ENCODE measurements around the gene PLEKHD1. TPM values are rescaled to one million over a fixed set of nuclear protein-coding genes. Genes with fewer than 3 reads are reported as not detected.

PLEKHD1 gene
- total and polyA plus RNA-seq, 2 donors, result 0.09 to 0.30 TPM

- WGBS, result 92% methylated on average over 22 of the region's 22 CpGs
- Histone ChIP-seq H3K36me3 (ENCODE audit: control insufficient read depth in 2 of 2, insufficient read depth in 2 of 2, low read length in 1 of 2) (no peaks in the 10 kb centered on the region), H3K4me3 (ENCODE audit: low read length in 2 of 2) (no peak overlapping the region), H3K9me3 (ENCODE audit: control insufficient read depth in 2 of 2, insufficient read depth in 1 of 2, low read length in 1 of 2) (no peaks in the 10 kb centered on the region), H3K27ac (ENCODE audit: low read depth in 1 of 2, low read length in 1 of 2) (peak overlapping the region in 1 of 2 donors; percentile 68), H3K4me1 (ENCODE audit: control insufficient read depth in 2 of 2, insufficient read depth in 2 of 2, low read length in 2 of 2) (peaks cover 0 to 5% of the 10 kb centered on the region in 2 donors), H3K27me3 (ENCODE audit: control insufficient read depth in 2 of 2, insufficient read depth in 1 of 2, low read length in 1 of 2) (peaks cover 0 to 13% of the 10 kb centered on the region in 2 donors)
- DNase-seq (ENCODE audit: low read depth in 6 of 9, low spot score in 9 of 9), result peak in 1 of 9 donors; percentile 31
Measured at GRCh38 chr14:69519204-69520100, 34.9 kb downstream of the PLEKHD1 start.

- no peak for DNase-seq (ENCODE audit: low read depth in 6 of 9, low spot score in 9 of 9)
- Histone ChIP-seq H3K36me3 (ENCODE audit: control insufficient read depth in 2 of 2, insufficient read depth in 2 of 2, low read length in 1 of 2) (no peaks in the 10 kb centered on the region), H3K4me3 (ENCODE audit: low read length in 2 of 2) (no peak overlapping the region), H3K27ac (ENCODE audit: low read depth in 1 of 2, low read length in 1 of 2) (no peak overlapping the region), H3K27me3 (ENCODE audit: control insufficient read depth in 2 of 2, insufficient read depth in 1 of 2, low read length in 1 of 2) (peaks cover 0 to 13% of the 10 kb centered on the region in 2 donors), H3K4me1 (ENCODE audit: control insufficient read depth in 2 of 2, insufficient read depth in 2 of 2, low read length in 2 of 2) (peaks cover 0 to 2% of the 10 kb centered on the region in 2 donors), H3K9me3 (ENCODE audit: control insufficient read depth in 2 of 2, insufficient read depth in 1 of 2, low read length in 1 of 2) (no peaks in the 10 kb centered on the region)
- WGBS, result 96% methylated on average over 6 of the region's 6 CpGs
Measured at GRCh38 chr14:69522026-69522425, 37.5 kb downstream of the PLEKHD1 start.

DNA sequence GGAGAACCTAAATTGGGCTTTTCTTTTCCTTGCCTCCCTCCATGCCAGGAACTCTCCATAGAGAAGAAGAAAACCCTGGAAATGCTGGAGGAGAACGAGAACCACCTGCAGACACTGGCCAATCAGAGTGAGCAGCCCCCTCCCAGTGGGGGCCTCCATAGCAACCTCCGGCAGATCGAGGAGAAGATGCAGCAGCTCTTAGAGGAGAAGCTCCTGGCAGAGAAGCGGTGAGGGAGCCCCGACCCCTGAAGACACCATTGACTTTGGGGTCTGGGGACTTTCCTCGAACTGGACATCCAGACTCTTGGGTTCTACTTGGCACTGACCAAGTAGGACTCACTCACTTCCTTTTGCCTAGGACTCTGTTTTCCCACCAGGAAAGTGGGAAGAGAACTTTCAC lies 41.4 kb downstream of the PLEKHD1 start:
- DNase-seq (ENCODE audit: low read depth in 6 of 9, low spot score in 9 of 9), result no peak
- Histone ChIP-seq H3K9me3 (ENCODE audit: control insufficient read depth in 2 of 2, insufficient read depth in 1 of 2, low read length in 1 of 2) (no peaks in the 10 kb centered on the region), H3K4me1 (ENCODE audit: control insufficient read depth in 2 of 2, insufficient read depth in 2 of 2, low read length in 2 of 2) (no peaks in the 10 kb centered on the region), H3K36me3 (ENCODE audit: control insufficient read depth in 2 of 2, insufficient read depth in 2 of 2, low read length in 1 of 2) (no peaks in the 10 kb centered on the region), H3K27me3 (ENCODE audit: control insufficient read depth in 2 of 2, insufficient read depth in 1 of 2, low read length in 1 of 2) (peaks cover 0 to 5% of the 10 kb centered on the region in 2 donors), H3K4me3 (ENCODE audit: low read length in 2 of 2) (no peak overlapping the region), H3K27ac (ENCODE audit: low read depth in 1 of 2, low read length in 1 of 2) (no peak overlapping the region)
- 87% methylated on average over 6 of the region's 6 CpGs for WGBS

GRCh38 chr14:69527635-69528034 lies 43.1 kb downstream of the PLEKHD1 start:
- Histone ChIP-seq H3K27ac (ENCODE audit: low read depth in 1 of 2, low read length in 1 of 2) (no peak overlapping the region), H3K27me3 (ENCODE audit: control insufficient read depth in 2 of 2, insufficient read depth in 1 of 2, low read length in 1 of 2) (peaks cover 0 to 2% of the 10 kb centered on the region in 2 donors), H3K36me3 (ENCODE audit: control insufficient read depth in 2 of 2, insufficient read depth in 2 of 2, low read length in 1 of 2) (no peaks in the 10 kb centered on the region), H3K9me3 (ENCODE audit: control insufficient read depth in 2 of 2, insufficient read depth in 1 of 2, low read length in 1 of 2) (no peaks in the 10 kb centered on the region), H3K4me1 (ENCODE audit: control insufficient read depth in 2 of 2, insufficient read depth in 2 of 2, low read length in 2 of 2) (no peaks in the 10 kb centered on the region), H3K4me3 (ENCODE audit: low read length in 2 of 2) (no peak overlapping the region)
- WGBS, result 96% methylated on average over 14 of the region's 14 CpGs
- DNase-seq (ENCODE audit: low read depth in 6 of 9, low spot score in 9 of 9), result no peak

GRCh38 chr14:69528143-69528542 lies 43.6 kb downstream of the PLEKHD1 start:
- H3K27me3 ChIP-seq (ENCODE audit: control insufficient read depth in 2 of 2, insufficient read depth in 1 of 2, low read length in 1 of 2), result peaks cover 0 to 2% of the 10 kb centered on the region in 2 donors
- H3K36me3 ChIP-seq (ENCODE audit: control insufficient read depth in 2 of 2, insufficient read depth in 2 of 2, low read length in 1 of 2), result no peaks in the 10 kb centered on the region
- DNase-seq (ENCODE audit: low read depth in 6 of 9, low spot score in 9 of 9), result no peak
- WGBS, result 93% methylated on average over 9 of the region's 9 CpGs
- no peaks in the 10 kb centered on the region for H3K9me3 ChIP-seq (ENCODE audit: control insufficient read depth in 2 of 2, insufficient read depth in 1 of 2, low read length in 1 of 2)
- no peak overlapping the region for H3K4me3 ChIP-seq (ENCODE audit: low read length in 2 of 2)
- no peak overlapping the region for H3K27ac ChIP-seq (ENCODE audit: low read depth in 1 of 2, low read length in 1 of 2)
- no peaks in the 10 kb centered on the region for H3K4me1 ChIP-seq (ENCODE audit: control insufficient read depth in 2 of 2, insufficient read depth in 2 of 2, low read length in 2 of 2)

- WGBS, result 94% methylated on average over 5 of the region's 5 CpGs
- H3K4me1 ChIP-seq (ENCODE audit: control insufficient read depth in 2 of 2, insufficient read depth in 2 of 2, low read length in 2 of 2), result no peaks in the 10 kb centered on the region
- DNase-seq (ENCODE audit: low read depth in 6 of 9, low spot score in 9 of 9), result no peak
- H3K27me3 ChIP-seq (ENCODE audit: control insufficient read depth in 2 of 2, insufficient read depth in 1 of 2, low read length in 1 of 2), result peaks cover 0 to 2% of the 10 kb centered on the region in 2 donors
- no peaks in the 10 kb centered on the region for H3K36me3 ChIP-seq (ENCODE audit: control insufficient read depth in 2 of 2, insufficient read depth in 2 of 2, low read length in 1 of 2)
- H3K4me3 ChIP-seq (ENCODE audit: low read length in 2 of 2), result no peak overlapping the region
- no peaks in the 10 kb centered on the region for H3K9me3 ChIP-seq (ENCODE audit: control insufficient read depth in 2 of 2, insufficient read depth in 1 of 2, low read length in 1 of 2)
- no peak overlapping the region for H3K27ac ChIP-seq (ENCODE audit: low read depth in 1 of 2, low read length in 1 of 2)
Measured at GRCh38 chr14:69528930-69529329, 44.4 kb downstream of the PLEKHD1 start.

GRCh38 chr14:69529563-69529962 lies 45.0 kb downstream of the PLEKHD1 start:
- H3K9me3 ChIP-seq (ENCODE audit: control insufficient read depth in 2 of 2, insufficient read depth in 1 of 2, low read length in 1 of 2), result no peaks in the 10 kb centered on the region
- no peaks in the 10 kb centered on the region for H3K4me1 ChIP-seq (ENCODE audit: control insufficient read depth in 2 of 2, insufficient read depth in 2 of 2, low read length in 2 of 2)
- WGBS, result 88% methylated on average over 3 of the region's 3 CpGs
- H3K36me3 ChIP-seq (ENCODE audit: control insufficient read depth in 2 of 2, insufficient read depth in 2 of 2, low read length in 1 of 2), result no peaks in the 10 kb centered on the region
- no peak for DNase-seq (ENCODE audit: low read depth in 6 of 9, low spot score in 9 of 9)
- peaks cover 0 to 2% of the 10 kb centered on the region in 2 donors for H3K27me3 ChIP-seq (ENCODE audit: control insufficient read depth in 2 of 2, insufficient read depth in 1 of 2, low read length in 1 of 2)
- no peak overlapping the region for H3K27ac ChIP-seq (ENCODE audit: low read depth in 1 of 2, low read length in 1 of 2)
- no peak overlapping the region for H3K4me3 ChIP-seq (ENCODE audit: low read length in 2 of 2)

DNA sequence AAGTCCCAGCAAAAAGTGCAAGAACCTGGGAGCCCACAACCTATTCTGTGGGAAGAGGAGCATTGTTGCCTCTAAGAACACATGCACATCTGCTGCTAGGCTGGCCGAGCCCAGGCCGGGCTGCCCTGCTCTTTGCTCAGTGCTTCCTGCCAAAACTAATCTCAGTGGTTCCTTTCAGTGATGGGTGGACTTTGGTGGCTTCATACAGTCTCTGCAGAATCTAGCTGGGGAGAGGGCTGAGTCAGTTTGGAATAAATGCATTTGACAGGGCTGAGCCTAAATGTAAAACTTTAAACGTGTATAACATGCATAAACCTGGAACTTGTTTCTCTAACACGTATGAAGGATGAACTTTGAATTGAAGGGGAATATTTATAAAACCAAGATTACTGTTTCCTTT lies 45.6 kb downstream of the PLEKHD1 start:
- H3K27ac ChIP-seq (ENCODE audit: low read depth in 1 of 2, low read length in 1 of 2), result no peak overlapping the region
- no peak for DNase-seq (ENCODE audit: low read depth in 6 of 9, low spot score in 9 of 9)
- H3K4me3 ChIP-seq (ENCODE audit: low read length in 2 of 2), result no peak overlapping the region
- 79% methylated on average over 4 of the region's 4 CpGs for WGBS
- H3K36me3 ChIP-seq (ENCODE audit: control insufficient read depth in 2 of 2, insufficient read depth in 2 of 2, low read length in 1 of 2), result no peaks in the 10 kb centered on the region
- no peaks in the 10 kb centered on the region for H3K4me1 ChIP-seq (ENCODE audit: control insufficient read depth in 2 of 2, insufficient read depth in 2 of 2, low read length in 2 of 2)
- H3K27me3 ChIP-seq (ENCODE audit: control insufficient read depth in 2 of 2, insufficient read depth in 1 of 2, low read length in 1 of 2), result peaks cover 0 to 2% of the 10 kb centered on the region in 2 donors
- H3K9me3 ChIP-seq (ENCODE audit: control insufficient read depth in 2 of 2, insufficient read depth in 1 of 2, low read length in 1 of 2), result no peaks in the 10 kb centered on the region

DNA sequence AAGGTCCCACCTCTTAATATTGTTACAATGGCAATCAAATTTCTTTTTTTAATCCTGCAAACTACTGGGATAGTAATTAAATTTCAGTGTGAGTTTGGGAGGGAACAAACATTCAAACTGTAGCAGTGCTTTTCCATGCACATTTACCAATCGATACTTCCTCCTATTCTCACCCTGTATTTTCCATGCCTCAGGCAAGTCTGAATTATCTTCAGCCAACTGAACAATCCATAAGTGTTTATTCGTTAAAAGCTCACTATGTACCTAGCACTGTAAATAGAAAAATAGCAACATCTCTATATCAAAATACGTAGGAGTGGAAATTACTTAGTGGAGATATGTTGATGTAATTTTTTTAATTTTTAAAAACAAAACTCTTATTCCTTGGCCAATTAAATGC lies 46.6 kb downstream of the PLEKHD1 start:
- DNase-seq (ENCODE audit: low read depth in 6 of 9, low spot score in 9 of 9), result no peak
- Histone ChIP-seq H3K27ac (ENCODE audit: low read depth in 1 of 2, low read length in 1 of 2) (no peak overlapping the region), H3K36me3 (ENCODE audit: control insufficient read depth in 2 of 2, insufficient read depth in 2 of 2, low read length in 1 of 2) (no peaks in the 10 kb centered on the region), H3K4me3 (ENCODE audit: low read length in 2 of 2) (no peak overlapping the region), H3K4me1 (ENCODE audit: control insufficient read depth in 2 of 2, insufficient read depth in 2 of 2, low read length in 2 of 2) (no peaks in the 10 kb centered on the region), H3K9me3 (ENCODE audit: control insufficient read depth in 2 of 2, insufficient read depth in 1 of 2, low read length in 1 of 2) (no peaks in the 10 kb centered on the region), H3K27me3 (ENCODE audit: control insufficient read depth in 2 of 2, insufficient read depth in 1 of 2, low read length in 1 of 2) (peaks cover 0 to 2% of the 10 kb centered on the region in 2 donors)
- WGBS, result 90% methylated on average over 3 of the region's 3 CpGs

Measured in thymus (tissue), 11 donors.